Fibroblast of lung (primary cell): Measurements from ENCODE around the gene CLDN25.

Source experiments
- EZH2 ChIP-seq: IDR thresholded peaks from 2 replicates; pipeline ENCODE4 v1.5.1; 2012; ENCODE audit warnings: low read length, control low read depth, mild to moderate bottlenecking; ENCODE audit errors: missing control alignments
- TF ChIP-seq, protein P1 (sequence below), 2 donors: IDR thresholded peaks in 1 of 2; conservative IDR thresholded peaks in 1 of 2; 1 replicate in 1 of 2; 2 replicates in 1 of 2; pipeline ENCODE4 v1.5.1; 2011 to 2012; ENCODE audit warnings: low read length in 2 of 2, control low read depth in 1 of 2, inconsistent platforms in 1 of 2, low read depth in 1 of 2, mild to moderate bottlenecking in 1 of 2

GRCh38 chr11:113752932-113753331, 26.7 kb upstream of the CLDN25 start:
- TF ChIP-seq, protein P1, sequence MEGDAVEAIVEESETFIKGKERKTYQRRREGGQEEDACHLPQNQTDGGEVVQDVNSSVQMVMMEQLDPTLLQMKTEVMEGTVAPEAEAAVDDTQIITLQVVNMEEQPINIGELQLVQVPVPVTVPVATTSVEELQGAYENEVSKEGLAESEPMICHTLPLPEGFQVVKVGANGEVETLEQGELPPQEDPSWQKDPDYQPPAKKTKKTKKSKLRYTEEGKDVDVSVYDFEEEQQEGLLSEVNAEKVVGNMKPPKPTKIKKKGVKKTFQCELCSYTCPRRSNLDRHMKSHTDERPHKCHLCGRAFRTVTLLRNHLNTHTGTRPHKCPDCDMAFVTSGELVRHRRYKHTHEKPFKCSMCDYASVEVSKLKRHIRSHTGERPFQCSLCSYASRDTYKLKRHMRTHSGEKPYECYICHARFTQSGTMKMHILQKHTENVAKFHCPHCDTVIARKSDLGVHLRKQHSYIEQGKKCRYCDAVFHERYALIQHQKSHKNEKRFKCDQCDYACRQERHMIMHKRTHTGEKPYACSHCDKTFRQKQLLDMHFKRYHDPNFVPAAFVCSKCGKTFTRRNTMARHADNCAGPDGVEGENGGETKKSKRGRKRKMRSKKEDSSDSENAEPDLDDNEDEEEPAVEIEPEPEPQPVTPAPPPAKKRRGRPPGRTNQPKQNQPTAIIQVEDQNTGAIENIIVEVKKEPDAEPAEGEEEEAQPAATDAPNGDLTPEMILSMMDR (conservative IDR thresholded peaks at IDR 0.05 in 1 of 2, IDR thresholded peaks at IDR 0.05 in 1 of 2; ENCODE audit: low read depth in 1 of 2, low read length in 2 of 2), result no peak
- no peak for TF ChIP-seq EZH2
